Liver (tissue), 9 donors: ENCODE data around the gene LRRC28. TPM values are rescaled to one million over a fixed set of nuclear protein-coding genes. Genes with fewer than 3 reads are reported as not detected.

Experiments used
- DNase-seq: peaks from one replicate; pipeline ENCODE4 v3.0.0-alpha.2; 2017; ENCODE audit warnings: low spot score
- H3K27ac ChIP-seq, 2 donors: one replicate each; pipeline ENCODE4 v1.7.0; 2013; ENCODE audit warnings: inconsistent platforms in 2 of 2, low read length in 2 of 2, control low read depth in 1 of 2, low read depth in 1 of 2, mild to moderate bottlenecking in 1 of 2
- H3K27me3 ChIP-seq, 4 donors: one replicate each; pipeline versions ENCODE4 v1.6.1 to v1.7.0; 2013; ENCODE audit warnings: low read length in 3 of 4, inconsistent platforms in 1 of 4, mild to moderate bottlenecking in 1 of 4, moderate library complexity in 1 of 4; ENCODE audit not compliant: control insufficient read depth in 4 of 4, insufficient read depth in 4 of 4
- H3K36me3 ChIP-seq, 4 donors: one replicate each; pipeline versions ENCODE4 v1.6.1 to v1.7.0; 2013; ENCODE audit warnings: low read length in 3 of 4, mild to moderate bottlenecking in 3 of 4, low read depth in 1 of 4, moderate library complexity in 1 of 4; ENCODE audit not compliant: control insufficient read depth in 4 of 4, insufficient read depth in 3 of 4
- H3K4me1 ChIP-seq, 4 donors: one replicate each; pipeline versions ENCODE4 v1.6.1 to v1.7.0; 2013; ENCODE audit warnings: low read length in 3 of 4, mild to moderate bottlenecking in 3 of 4, moderate library complexity in 1 of 4; ENCODE audit not compliant: control insufficient read depth in 4 of 4, insufficient read depth in 4 of 4
- H3K4me3 ChIP-seq, 3 donors: one replicate each; pipeline versions ENCODE4 v1.6.1 to v1.7.0; 2013; ENCODE audit warnings: low read length in 3 of 3, control low read depth in 1 of 3, low read depth in 1 of 3, mild to moderate bottlenecking in 1 of 3
- H3K9ac ChIP-seq, 2 donors: one replicate each; pipeline ENCODE4 v1.7.0; 2013; ENCODE audit warnings: low read length in 2 of 2, mild to moderate bottlenecking in 2 of 2, moderate library complexity in 2 of 2, control low read depth in 1 of 2, low read depth in 1 of 2
- H3K9me3 ChIP-seq, 4 donors: one replicate each; pipeline versions ENCODE4 v1.6.1 to v1.7.0; 2013; ENCODE audit warnings: low read length in 3 of 4; ENCODE audit not compliant: control insufficient read depth in 4 of 4
- FOXA1 ChIP-seq: IDR thresholded peaks from 2 replicates; pipeline ENCODE4 v1.6.1; 2016; ENCODE audit warnings: antibody characterized with exemption
- FOXA2 ChIP-seq: IDR thresholded peaks from 2 replicates; pipeline ENCODE4 v1.6.1; 2016; ENCODE audit warnings: antibody characterized with exemption
- GABPA ChIP-seq, 2 donors: IDR thresholded peaks in 1 of 2; conservative IDR thresholded peaks in 1 of 2; 2 replicates each; pipeline ENCODE4 v1.6.1; 2016; ENCODE audit warnings: antibody characterized with exemption in 2 of 2, mild to moderate bottlenecking in 1 of 2, moderate library complexity in 1 of 2
- HNF4A ChIP-seq, 2 donors: conservative IDR thresholded peaks; 2 replicates each; pipeline ENCODE4 v1.6.1; 2016; ENCODE audit warnings: antibody characterized with exemption in 2 of 2, mild to moderate bottlenecking in 2 of 2
- HNF4G ChIP-seq: IDR thresholded peaks from 2 replicates; pipeline ENCODE4 v1.6.1; 2016; ENCODE audit warnings: antibody characterized with exemption
- JUND ChIP-seq, 2 donors: IDR thresholded peaks; 2 replicates each; pipeline ENCODE4 v1.6.1; 2016; ENCODE audit warnings: antibody characterized with exemption in 2 of 2
- MAX ChIP-seq: IDR thresholded peaks from 2 replicates; pipeline ENCODE4 v1.6.1; 2016; ENCODE audit warnings: antibody characterized with exemption
- NR2F2 ChIP-seq: IDR thresholded peaks from 2 replicates; pipeline ENCODE4 v1.6.1; 2016; ENCODE audit warnings: antibody characterized with exemption
- RAD21 ChIP-seq, 2 donors: IDR thresholded peaks; 2 replicates each; pipeline ENCODE4 v1.6.1; 2016; ENCODE audit warnings: antibody characterized with exemption in 2 of 2, mild to moderate bottlenecking in 2 of 2
- RXRA ChIP-seq, 2 donors: IDR thresholded peaks; 2 replicates each; pipeline ENCODE4 v1.6.1; 2017 to 2018; ENCODE audit warnings: antibody characterized with exemption in 2 of 2, mild to moderate bottlenecking in 1 of 2
- SP1 ChIP-seq: IDR thresholded peaks from 2 replicates; pipeline ENCODE4 v1.6.1; 2018; ENCODE audit warnings: antibody characterized with exemption, mild to moderate bottlenecking
- YY1 ChIP-seq: IDR thresholded peaks from 2 replicates; pipeline ENCODE4 v1.6.1; 2016; ENCODE audit warnings: antibody characterized with exemption, mild to moderate bottlenecking
- WGBS: extraction: QIAGEN DNeasy Blood & Tissue Kit; methylation state at CpG from one replicate; pipeline ENCODE4 v1.1.7; 2013; 5-methylcytosine and 5-hydroxymethylcytosine counted together
- polyA plus RNA-seq, 2 donors: library from polyadenylated mRNA; stranded (reverse) in 1 of 2; unstranded in 1 of 2; fragments of 200-250 nt in 1 of 2; fragments of >200 nt in 1 of 2; fragmentation: Nextera tagmentation in 1 of 2; extraction: Ambion mirVana in 1 of 2; gene quantifications; one replicate each; pipeline versions ENCODE4 v1.2.1 to v1.2.3, GENCODE V29; 2013 to 2015
- total RNA-seq, 2 donors: library from RNA; depleted of rRNA; stranded (reverse); fragments of >200 nt; gene quantifications; one replicate each; pipeline ENCODE4 v1.2.3, GENCODE V29; 2014
- TF ChIP-seq, protein P1 (sequence below): IDR thresholded peaks from 2 replicates; pipeline ENCODE4 v1.6.1; 2016; ENCODE audit warnings: antibody characterized with exemption
- donor health status: healthy.
- donor health status: healthy.
- donor health status: healthy.
- donor health status: healthy.
- donor health status: healthy.

LRRC28 gene
- total and polyA plus RNA-seq, 4 donors, result 15.4 to 46.6 (median 41.0) TPM

- no peak for DNase-seq
- Histone ChIP-seq H3K27ac (peak overlapping the region; percentile 9 to 32), H3K4me3 (no peak overlapping the region), H3K36me3 (no peaks in the 10 kb centered on the region), H3K9me3 (no peaks in the 10 kb centered on the region), H3K9ac (peak overlapping the region; percentile 12 to 25), H3K27me3 (no peaks in the 10 kb centered on the region), H3K4me1 (peaks cover 5 to 56% (median 28%) of the 10 kb centered on the region in 4 donors)
- WGBS, result 65% methylated on average over 2 of the region's 2 CpGs
- TF ChIP-seq JUND (IDR thresholded peaks at IDR 0.05) (no peak), HNF4A (conservative IDR thresholded peaks at IDR 0.05) (peak; percentile 37 to 46), NR2F2 (peak; percentile 21), YY1 (peak; percentile 36), RXRA (IDR thresholded peaks at IDR 0.05) (peak; percentile 66 to 69)
Measured at GRCh38 chr15:99322643-99323405, 71.5 kb downstream of the LRRC28 start.

GRCh38 chr15:99324082-99324620 is 72.9 kb downstream of the LRRC28 start:
- TF ChIP-seq FOXA1, result no peak
- no peak for TF ChIP-seq GABPA (IDR thresholded peaks at IDR 0.05 in 1 of 2, conservative IDR thresholded peaks at IDR 0.05 in 1 of 2)
- Histone ChIP-seq H3K27ac (peak overlapping the region in 1 of 2 donors; percentile 16), H3K4me3 (no peak overlapping the region)

GRCh38 chr15:99324700-99325099 is 73.4 kb downstream of the LRRC28 start:
- no peak overlapping the region for H3K27ac ChIP-seq

More at GRCh38 chr15:99324082-99324620, 72.9 kb downstream of the LRRC28 start:
- Histone ChIP-seq H3K4me1 (peaks cover 5 to 64% (median 30%) of the 10 kb centered on the region in 4 donors), H3K36me3 (no peaks in the 10 kb centered on the region), H3K9ac (no peak overlapping the region), H3K9me3 (no peaks in the 10 kb centered on the region), H3K27me3 (no peaks in the 10 kb centered on the region)
- DNase-seq, result no peak
- 75% methylated on average over 9 of the region's 9 CpGs for WGBS

DNA sequence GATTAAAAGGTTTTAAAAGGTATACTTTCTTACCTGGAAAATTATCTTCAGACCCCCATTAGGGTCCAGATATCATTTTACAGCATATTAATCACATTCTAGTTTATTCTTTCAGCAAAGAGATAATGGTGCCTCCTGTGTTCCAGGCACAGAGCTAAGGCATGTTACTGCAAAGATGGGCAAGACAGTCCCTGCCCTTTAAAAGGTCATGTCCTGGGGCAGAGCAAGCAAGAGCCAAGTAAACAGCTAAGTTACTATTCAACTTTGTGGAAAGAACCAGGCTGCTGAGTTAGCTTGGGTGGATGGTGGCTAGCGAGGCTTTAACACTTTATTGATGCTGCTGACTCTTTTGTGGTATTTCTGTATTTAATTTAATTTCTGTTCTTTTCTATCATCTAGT is 75.0 kb downstream of the LRRC28 start:
- Histone ChIP-seq H3K27me3 (no peaks in the 10 kb centered on the region), H3K9me3 (no peaks in the 10 kb centered on the region), H3K4me3 (no peak overlapping the region), H3K9ac (no peak overlapping the region), H3K27ac (peak overlapping the region in 1 of 2 donors; percentile 8), H3K4me1 (peaks cover 2 to 56% (median 24%) of the 10 kb centered on the region in 4 donors), H3K36me3 (no peaks in the 10 kb centered on the region)
- WGBS, result 39% methylated on average over 1 of the region's 1 CpG
- no peak for DNase-seq
- peak; percentile 54 for TF ChIP-seq MAX
- peak; percentile 89 for TF ChIP-seq FOXA2
- peak; percentile 85 to 88 for TF ChIP-seq RXRA (IDR thresholded peaks at IDR 0.05)
- no peak for TF ChIP-seq GABPA (IDR thresholded peaks at IDR 0.05 in 1 of 2, conservative IDR thresholded peaks at IDR 0.05 in 1 of 2)
- peak; percentile 58 for TF ChIP-seq NR2F2
- peak; percentile 83 for TF ChIP-seq YY1
- TF ChIP-seq HNF4G, result peak; percentile 28
- peak; percentile 57 for TF ChIP-seq SP1
- peak; percentile 68 to 75 for TF ChIP-seq HNF4A (conservative IDR thresholded peaks at IDR 0.05)
- TF ChIP-seq, protein P1, sequence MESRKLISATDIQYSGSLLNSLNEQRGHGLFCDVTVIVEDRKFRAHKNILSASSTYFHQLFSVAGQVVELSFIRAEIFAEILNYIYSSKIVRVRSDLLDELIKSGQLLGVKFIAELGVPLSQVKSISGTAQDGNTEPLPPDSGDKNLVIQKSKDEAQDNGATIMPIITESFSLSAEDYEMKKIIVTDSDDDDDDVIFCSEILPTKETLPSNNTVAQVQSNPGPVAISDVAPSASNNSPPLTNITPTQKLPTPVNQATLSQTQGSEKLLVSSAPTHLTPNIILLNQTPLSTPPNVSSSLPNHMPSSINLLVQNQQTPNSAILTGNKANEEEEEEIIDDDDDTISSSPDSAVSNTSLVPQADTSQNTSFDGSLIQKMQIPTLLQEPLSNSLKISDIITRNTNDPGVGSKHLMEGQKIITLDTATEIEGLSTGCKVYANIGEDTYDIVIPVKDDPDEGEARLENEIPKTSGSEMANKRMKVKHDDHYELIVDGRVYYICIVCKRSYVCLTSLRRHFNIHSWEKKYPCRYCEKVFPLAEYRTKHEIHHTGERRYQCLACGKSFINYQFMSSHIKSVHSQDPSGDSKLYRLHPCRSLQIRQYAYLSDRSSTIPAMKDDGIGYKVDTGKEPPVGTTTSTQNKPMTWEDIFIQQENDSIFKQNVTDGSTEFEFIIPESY, result no peak
- peak; percentile 48 for TF ChIP-seq FOXA1
- TF ChIP-seq JUND (IDR thresholded peaks at IDR 0.05), result peak in 1 of 2 donors; percentile 37
- peak in 1 of 2 donors; percentile 29 for TF ChIP-seq RAD21 (IDR thresholded peaks at IDR 0.05)

More at GRCh38 chr15:99324700-99325099, 73.4 kb downstream of the LRRC28 start:
- no peak for DNase-seq
- H3K4me1 ChIP-seq, result peaks cover 5 to 64% (median 30%) of the 10 kb centered on the region in 4 donors
- H3K4me3 ChIP-seq, result no peak overlapping the region
- H3K9ac ChIP-seq, result no peak overlapping the region
- no peaks in the 10 kb centered on the region for H3K27me3 ChIP-seq
- 86% methylated on average over 1 of the region's 1 CpG for WGBS
- no peaks in the 10 kb centered on the region for H3K36me3 ChIP-seq
- no peaks in the 10 kb centered on the region for H3K9me3 ChIP-seq
- TF ChIP-seq GABPA (IDR thresholded peaks at IDR 0.05 in 1 of 2, conservative IDR thresholded peaks at IDR 0.05 in 1 of 2), result no peak
- TF ChIP-seq MAX, result no peak
- TF ChIP-seq FOXA2, result no peak
- no peak for TF ChIP-seq NR2F2
- TF ChIP-seq JUND (IDR thresholded peaks at IDR 0.05), result no peak
- TF ChIP-seq RAD21 (IDR thresholded peaks at IDR 0.05), result no peak
- TF ChIP-seq SP1, result no peak
- no peak for TF ChIP-seq YY1
